ENCODE data around the gene LRRIQ4.

Gene LRRIQ4

GRCh38 chr3:169809230-169809795, 3.4 kb upstream of the LRRIQ4 start:
- no peak for DNase-seq (ENCODE audit: low spot score)

GRCh38 chr3:169811631-169812331, 889 bp upstream of the LRRIQ4 start:
- DNase-seq (ENCODE audit: low spot score): no peak

GRCh38 chr3:169813278-169813677, 608 bp downstream of the LRRIQ4 start:
- DNase-seq (ENCODE audit: low spot score): no peak

- no peak for DNase-seq (ENCODE audit: low spot score)
Observed at GRCh38 chr3:169813757-169814517, 1.3 kb downstream of the LRRIQ4 start.

GRCh38 chr3:169815590-169816150, 3.0 kb downstream of the LRRIQ4 start:
- no peak for DNase-seq (ENCODE audit: low spot score)

- no peak for DNase-seq (ENCODE audit: low spot score)
Observed at GRCh38 chr3:169818316-169818715, 5.6 kb downstream of the LRRIQ4 start.

- DNase-seq (ENCODE audit: low spot score): no peak
Observed at GRCh38 chr3:169822091-169822490, 9.4 kb downstream of the LRRIQ4 start.

GRCh38 chr3:169822540-169822939, 9.9 kb downstream of the LRRIQ4 start:
- DNase-seq (ENCODE audit: low spot score): no peak

- no peak for DNase-seq (ENCODE audit: low spot score)
Observed at GRCh38 chr3:169822983-169823382, 10.3 kb downstream of the LRRIQ4 start.

GRCh38 chr3:169825316-169825715, 12.6 kb downstream of the LRRIQ4 start:
- DNase-seq (ENCODE audit: low spot score): no peak

GRCh38 chr3:169827712-169828111, 15.0 kb downstream of the LRRIQ4 start:
- DNase-seq (ENCODE audit: low spot score): no peak

GRCh38 chr3:169835533-169835932, 22.9 kb downstream of the LRRIQ4 start:
- DNase-seq (ENCODE audit: low spot score): no peak

- DNase-seq (ENCODE audit: low spot score): no peak
Observed at GRCh38 chr3:169836078-169836941, 23.6 kb downstream of the LRRIQ4 start.

- DNase-seq (ENCODE audit: low spot score): no peak
Observed at GRCh38 chr3:169836942-169837275, 24.2 kb downstream of the LRRIQ4 start.

GRCh38 chr3:169838511-169839030, 25.9 kb downstream of the LRRIQ4 start:
- no peak for DNase-seq (ENCODE audit: low spot score)

GRCh38 chr3:169841171-169841570, 28.5 kb downstream of the LRRIQ4 start:
- no peak for DNase-seq (ENCODE audit: low spot score)

- DNase-seq (ENCODE audit: low spot score): no peak
Observed at GRCh38 chr3:169842960-169843359, 30.3 kb downstream of the LRRIQ4 start.

- no peak for DNase-seq (ENCODE audit: low spot score)
Observed at GRCh38 chr3:169846458-169847193, 34.0 kb downstream of the LRRIQ4 start.

GRCh38 chr3:169847896-169848295, 35.2 kb downstream of the LRRIQ4 start:
- DNase-seq (ENCODE audit: low spot score): no peak

- DNase-seq (ENCODE audit: low spot score): no peak
Observed at GRCh38 chr3:169848741-169849140, 36.1 kb downstream of the LRRIQ4 start.

GRCh38 chr3:169850618-169851017, 37.9 kb downstream of the LRRIQ4 start:
- DNase-seq (ENCODE audit: low spot score): no peak
